GM19324 (cell line): ENCODE data around the gene UPF1.

ENCODE experiments used
- ATAC-seq: cut with Tn5 transposase; IDR thresholded peaks from one replicate; pipeline ENCODE4 v1.9.1; 2021; ENCODE audit warnings: mild to moderate bottlenecking, moderate library complexity; ENCODE audit not compliant: unreplicated experiment, low FRiP score

Gene UPF1

GRCh38 chr19:18868380-18869022, 36.7 kb downstream of the UPF1 start:
- ATAC-seq: no peak

- ATAC-seq: no peak
Observed at GRCh38 chr19:18869023-18869618, 37.4 kb downstream of the UPF1 start.

GRCh38 chr19:18869781-18870530, 38.2 kb downstream of the UPF1 start:
- no peak for ATAC-seq

GRCh38 chr19:18870531-18871172, 38.9 kb downstream of the UPF1 start:
- ATAC-seq: no peak

- no peak for ATAC-seq
Observed at GRCh38 chr19:18871543-18871942, 39.8 kb downstream of the UPF1 start.

- ATAC-seq: no peak
Observed at GRCh38 chr19:18875726-18876125, 44.0 kb downstream of the UPF1 start.

GRCh38 chr19:18876865-18877264, 45.1 kb downstream of the UPF1 start:
- no peak for ATAC-seq

GRCh38 chr19:18878058-18878797, 46.5 kb downstream of the UPF1 start:
- no peak for ATAC-seq

- ATAC-seq: no peak
Observed at GRCh38 chr19:18878858-18879578, 47.3 kb downstream of the UPF1 start.

- ATAC-seq: no peak
Observed at GRCh38 chr19:18879579-18880373, 48.0 kb downstream of the UPF1 start.

GRCh38 chr19:18881491-18881890, 49.7 kb downstream of the UPF1 start:
- ATAC-seq: no peak

GRCh38 chr19:18883526-18884304, 52.0 kb downstream of the UPF1 start:
- no peak for ATAC-seq

- no peak for ATAC-seq
Observed at GRCh38 chr19:18886972-18887371, 55.2 kb downstream of the UPF1 start.

GRCh38 chr19:18889949-18890745, 58.4 kb downstream of the UPF1 start:
- no peak for ATAC-seq

- ATAC-seq: no peak
Observed at GRCh38 chr19:18893587-18894253, 62.0 kb downstream of the UPF1 start.

- ATAC-seq: no peak
Observed at GRCh38 chr19:18894254-18895037, 62.7 kb downstream of the UPF1 start.
